Body of pancreas (tissue), 4 donors: Measurements from ENCODE around the gene VPS41. TPM values are rescaled to one million over a fixed set of nuclear protein-coding genes. Genes with fewer than 3 reads are reported as not detected.

Experiments
- ATAC-seq: fragments of 150-250 bp; one replicate; pipeline ENCODE4 v1.9.1; 2016
- DNase-seq, 4 donors: peaks; one replicate each; pipeline ENCODE4 v3.0.0-alpha.2; 2019
- H3K27ac ChIP-seq, 4 donors: fragments of 200-600 bp; sonication (generic); 1 replicate in 3 of 4; 2 replicates in 1 of 4; pipeline versions ENCODE4 v1.5.1 to v1.6.1; 2016 to 2019; ENCODE audit warnings: mild to moderate bottlenecking in 1 of 4, mixed read lengths in 1 of 4, moderate library complexity in 1 of 4
- H3K27me3 ChIP-seq, 2 donors: fragments of 200-600 bp; sonication (generic); one replicate each; pipeline ENCODE4 v1.6.0; 2016; ENCODE audit warnings: mild to moderate bottlenecking in 1 of 2
- H3K36me3 ChIP-seq, 2 donors: fragments of 200-600 bp; sonication (generic); replicated peaks in 1 of 2; 2 replicates each; pipeline ENCODE4 v1.5.1; 2016; ENCODE audit warnings: low read depth in 2 of 2; ENCODE audit not compliant: insufficient read depth in 1 of 2
- H3K4me1 ChIP-seq: fragments of 200-600 bp; sonication (generic); one replicate; pipeline ENCODE4 v1.6.0; 2016
- H3K4me3 ChIP-seq, 2 donors: fragments of 200-600 bp; sonication (generic); 1 replicate in 1 of 2; 2 replicates in 1 of 2; pipeline ENCODE4 v1.5.1; 2016 to 2019
- H3K9me3 ChIP-seq, 3 donors: fragments of 200-600 bp; sonication (generic); 1 replicate in 2 of 3; 2 replicates in 1 of 3; pipeline ENCODE4 v1.5.1; 2016
- POLR2A ChIP-seq, 3 donors: fragments of 450-650 bp; IDR thresholded peaks; one replicate each; pipeline ENCODE4 v1.6.1; 2016; ENCODE audit warnings: antibody characterized with exemption in 3 of 3, mild to moderate bottlenecking in 2 of 3
- WGBS, 2 donors: methylation state at CpG; one replicate each; pipeline ENCODE4 v1.1.5; 2017; 5-methylcytosine and 5-hydroxymethylcytosine counted together
- intact Hi-C: fragments of 100-400 bp; cut with DNase I; formaldehyde crosslinking; loops from one replicate; pipeline ENCODE4 v1.15.1; 2023
- total RNA-seq, 2 donors: library from RNA; depleted of rRNA; stranded (reverse); fragments of >200 nt; gene quantifications; one replicate each; pipeline ENCODE4 v1.1.0, GENCODE V29; 2016
- TF ChIP-seq, protein P1 (sequence below), 7 experiments: fragments of 450-650 bp in 4 of 7; fragments of 200-600 bp in 3 of 7; sonication (generic) in 3 of 7; IDR thresholded peaks; one replicate each; pipeline ENCODE4 v1.5.1; 2016 to 2019; ENCODE audit warnings: antibody characterized with exemption in 7 of 7

The VPS41 gene
- total RNA-seq, 2 donors from 2014 or later, result 18.1 to 53.2 TPM

DNA sequence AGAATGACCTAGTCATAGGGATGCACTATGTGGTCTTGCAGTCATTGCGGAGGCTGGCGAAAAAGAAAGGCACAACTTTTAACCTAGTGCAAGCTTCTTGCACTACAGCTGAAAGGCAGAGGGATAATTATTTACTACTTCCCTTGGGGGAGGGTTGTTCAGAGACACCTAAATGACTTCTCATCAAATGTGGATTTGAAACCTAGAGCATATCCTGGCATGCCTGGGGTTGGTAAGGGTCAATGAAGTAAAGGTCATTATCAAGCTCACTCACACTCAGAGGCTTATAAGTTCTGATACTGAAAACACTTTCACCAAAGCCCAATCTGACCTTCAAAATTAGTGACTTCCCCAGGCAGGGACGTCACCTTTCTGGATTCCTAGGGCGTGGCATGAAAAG, 168.9 kb downstream of the VPS41 start:
- no peak for ATAC-seq
- no peak for DNase-seq
- Histone ChIP-seq H3K4me1 (no peaks in the 10 kb centered on the region), H3K27ac (no peak overlapping the region), H3K36me3 (peaks cover 0 to 13% of the 10 kb centered on the region in 2 donors), H3K9me3 (no peaks in the 10 kb centered on the region), H3K4me3 (no peak overlapping the region), H3K27me3 (no peaks in the 10 kb centered on the region)
- intact Hi-C loops, result no loop called here
- TF ChIP-seq, protein P1, sequence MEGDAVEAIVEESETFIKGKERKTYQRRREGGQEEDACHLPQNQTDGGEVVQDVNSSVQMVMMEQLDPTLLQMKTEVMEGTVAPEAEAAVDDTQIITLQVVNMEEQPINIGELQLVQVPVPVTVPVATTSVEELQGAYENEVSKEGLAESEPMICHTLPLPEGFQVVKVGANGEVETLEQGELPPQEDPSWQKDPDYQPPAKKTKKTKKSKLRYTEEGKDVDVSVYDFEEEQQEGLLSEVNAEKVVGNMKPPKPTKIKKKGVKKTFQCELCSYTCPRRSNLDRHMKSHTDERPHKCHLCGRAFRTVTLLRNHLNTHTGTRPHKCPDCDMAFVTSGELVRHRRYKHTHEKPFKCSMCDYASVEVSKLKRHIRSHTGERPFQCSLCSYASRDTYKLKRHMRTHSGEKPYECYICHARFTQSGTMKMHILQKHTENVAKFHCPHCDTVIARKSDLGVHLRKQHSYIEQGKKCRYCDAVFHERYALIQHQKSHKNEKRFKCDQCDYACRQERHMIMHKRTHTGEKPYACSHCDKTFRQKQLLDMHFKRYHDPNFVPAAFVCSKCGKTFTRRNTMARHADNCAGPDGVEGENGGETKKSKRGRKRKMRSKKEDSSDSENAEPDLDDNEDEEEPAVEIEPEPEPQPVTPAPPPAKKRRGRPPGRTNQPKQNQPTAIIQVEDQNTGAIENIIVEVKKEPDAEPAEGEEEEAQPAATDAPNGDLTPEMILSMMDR (IDR thresholded peaks at IDR 0.05), result no peak
- no peak for TF ChIP-seq POLR2A (IDR thresholded peaks at IDR 0.05)
- 90 to 91% methylated on average over 4 of the region's 4 CpGs for WGBS, 2 donors

DNA sequence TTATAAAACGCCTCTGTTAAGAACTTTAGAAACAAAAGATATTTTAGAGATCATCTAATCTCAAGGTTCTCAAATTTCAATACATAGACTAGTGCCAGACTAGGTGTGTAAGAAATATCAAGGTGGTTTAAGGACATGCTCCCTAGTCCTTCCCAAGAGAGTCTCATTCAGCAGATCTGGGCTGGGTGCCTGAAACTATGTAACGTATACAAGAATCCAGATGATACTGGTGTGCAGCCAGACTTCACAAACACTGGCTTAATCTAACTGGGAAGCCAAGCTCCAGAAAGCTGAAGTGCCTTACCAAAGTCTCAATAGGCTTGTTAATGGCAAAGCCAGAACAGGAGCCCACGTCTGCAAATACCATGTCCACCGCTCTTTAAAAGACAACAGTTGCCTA, 172.9 kb downstream of the VPS41 start:
- intact Hi-C loops, result no loop called here
- DNase-seq, result no peak
- Histone ChIP-seq H3K4me3 (no peak overlapping the region), H3K4me1 (no peaks in the 10 kb centered on the region), H3K36me3 (peaks cover 0 to 5% of the 10 kb centered on the region in 2 donors), H3K27me3 (no peaks in the 10 kb centered on the region), H3K9me3 (no peaks in the 10 kb centered on the region), H3K27ac (no peak overlapping the region)
- TF ChIP-seq, protein P1 (IDR thresholded peaks at IDR 0.05), result no peak
- TF ChIP-seq POLR2A (IDR thresholded peaks at IDR 0.05), result no peak
- 74 to 76% methylated on average over 4 of the region's 4 CpGs for WGBS, 2 donors
- no peak for ATAC-seq

DNA sequence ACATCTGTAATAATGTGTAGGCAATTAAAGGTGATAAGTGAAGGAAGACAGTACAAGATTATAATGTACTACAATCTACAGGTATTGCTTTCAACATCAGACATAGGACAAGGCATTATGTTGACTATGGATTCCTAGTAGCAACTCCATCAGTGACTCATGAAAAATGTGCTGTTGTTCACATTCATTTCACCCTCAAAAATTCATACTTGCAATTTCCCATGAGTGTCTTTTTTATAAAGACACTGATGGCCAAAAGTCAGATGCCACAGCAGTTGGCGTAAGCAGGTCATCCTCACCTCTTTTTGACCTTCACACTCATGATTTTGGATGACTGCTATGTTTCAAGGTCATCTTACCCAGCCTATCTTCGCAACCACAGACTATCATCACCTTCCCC, 177.8 kb downstream of the VPS41 start:
- no peak overlapping the region for H3K4me3 ChIP-seq
- intact Hi-C loops, result no loop called here
- H3K27ac ChIP-seq, result no peak overlapping the region
- TF ChIP-seq, protein P1 (IDR thresholded peaks at IDR 0.05), result no peak
- no peak for TF ChIP-seq POLR2A (IDR thresholded peaks at IDR 0.05)
- no peaks in the 10 kb centered on the region for H3K4me1 ChIP-seq
- no peaks in the 10 kb centered on the region for H3K9me3 ChIP-seq
- DNase-seq, result no peak
- H3K27me3 ChIP-seq, result no peaks in the 10 kb centered on the region
- WGBS, 2 donors, result 89 to 96% methylated on average over 2 of the region's 2 CpGs
- ATAC-seq, result no peak
- H3K36me3 ChIP-seq, result peaks cover 0 to 3% of the 10 kb centered on the region in 2 donors

DNA sequence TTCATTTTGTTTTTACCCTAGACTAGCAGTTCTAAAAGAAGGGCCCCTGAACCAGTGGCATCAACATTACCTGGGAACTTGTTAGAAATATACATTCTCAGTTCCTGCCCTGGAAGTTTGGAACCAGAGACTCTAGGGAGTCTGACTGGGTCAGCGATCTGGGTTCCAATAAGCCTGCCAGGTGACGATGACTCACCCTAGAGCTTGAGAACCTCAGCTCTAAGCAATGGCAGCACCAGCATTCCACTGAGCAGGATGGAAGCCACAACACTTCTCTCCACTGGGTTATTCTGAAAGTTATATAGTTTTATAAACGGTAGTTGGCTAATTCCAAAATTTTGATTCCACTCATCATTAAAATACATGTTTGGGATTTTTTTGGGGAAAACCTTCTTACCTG, 180.8 kb downstream of the VPS41 start:
- TF ChIP-seq, protein P1 (IDR thresholded peaks at IDR 0.05), result no peak
- no peak for TF ChIP-seq POLR2A (IDR thresholded peaks at IDR 0.05)
- Histone ChIP-seq H3K27ac (no peak overlapping the region), H3K4me1 (no peaks in the 10 kb centered on the region), H3K36me3 (peaks cover 0 to 6% of the 10 kb centered on the region in 2 donors), H3K4me3 (no peak overlapping the region), H3K27me3 (no peaks in the 10 kb centered on the region), H3K9me3 (no peaks in the 10 kb centered on the region)
- intact Hi-C loops, result no loop called here
- no peak for DNase-seq
- WGBS, 2 donors, result 89 to 91% methylated on average over 3 of the region's 3 CpGs
- no peak for ATAC-seq

DNA sequence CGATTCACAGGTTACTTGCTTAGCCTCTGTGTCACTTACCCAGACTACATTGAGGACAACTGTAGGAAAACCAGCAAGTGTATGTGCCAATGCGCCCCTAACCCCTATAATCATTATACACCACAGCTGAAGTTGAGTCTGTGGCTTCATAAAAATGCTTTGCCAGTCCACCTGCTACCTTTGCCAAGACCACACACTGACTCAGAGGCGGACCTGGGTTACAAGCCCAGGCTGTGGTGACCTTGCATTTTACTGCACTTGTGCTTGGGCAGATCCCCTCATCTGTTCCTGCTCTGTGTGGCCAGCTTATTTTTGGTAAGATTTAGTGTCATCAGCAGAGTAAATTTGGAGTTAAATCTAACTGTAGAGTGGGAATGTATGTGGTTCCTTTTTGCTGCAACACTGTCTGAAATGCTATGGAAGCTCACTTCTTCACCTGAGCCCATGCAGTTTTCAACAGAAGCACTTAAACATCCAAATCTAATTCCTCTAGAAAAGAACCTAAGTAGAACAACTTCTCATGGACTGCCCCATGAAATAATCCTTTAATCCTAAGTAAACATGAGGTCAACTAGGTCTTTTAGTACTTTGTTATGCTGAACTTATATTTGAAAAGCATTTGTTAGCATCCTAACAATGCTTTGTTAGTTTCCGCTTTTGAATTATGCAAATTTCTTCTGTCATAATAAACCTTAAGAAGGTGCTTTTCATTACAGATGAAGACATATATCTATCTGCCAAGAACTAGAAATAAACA, 181.6 kb downstream of the VPS41 start:
- 90 to 96% methylated on average over 4 of the region's 4 CpGs for WGBS, 2 donors
- intact Hi-C loops, result no loop called here
- peaks cover 0 to 6% of the 10 kb centered on the region in 2 donors for H3K36me3 ChIP-seq

More for the DNA sequence above, 181.6 kb downstream of the VPS41 start:
- Histone ChIP-seq H3K4me1 (no peaks in the 10 kb centered on the region), H3K9me3 (no peaks in the 10 kb centered on the region), H3K27ac (no peak overlapping the region), H3K4me3 (no peak overlapping the region), H3K27me3 (no peaks in the 10 kb centered on the region)
- DNase-seq (no peak), ATAC-seq (no peak)
- no peak for TF ChIP-seq POLR2A (IDR thresholded peaks at IDR 0.05)
- TF ChIP-seq, protein P1 (IDR thresholded peaks at IDR 0.05), result no peak
